Measurements from ENCODE around the gene ASB15. TPM values are rescaled to one million over a fixed set of nuclear protein-coding genes. Genes with fewer than 3 reads are reported as not detected.

ASB15 gene
- total and polyA plus RNA-seq, 3 experiments from 2014 or later: 0.03 TPM; not detected in 2

- Histone ChIP-seq H3K4me3 (ENCODE audit: low read length) (no peak overlapping the region), H3K4me1 (ENCODE audit: insufficient read depth, low read length) (no peaks in the 10 kb centered on the region), H3K9me3 (ENCODE audit: low read length) (no peaks in the 10 kb centered on the region), H3K27ac (ENCODE audit: low read depth, low read length) (no peak overlapping the region), H3K27me3 (ENCODE audit: insufficient read depth, low read length, poor library complexity, severe bottlenecking) (no peaks in the 10 kb centered on the region), H3K36me3 (ENCODE audit: insufficient read depth, low read length) (no peaks in the 10 kb centered on the region)
- H3K27ac Mint-ChIP-seq: no peak overlapping the region
- peaks cover 17 to 33% of the 10 kb centered on the region in 2 donors for H3K27me3 Mint-ChIP-seq
- DNase-seq: no peak
- H3K4me3 Mint-ChIP-seq: no peak overlapping the region
- CTCF ChIA-PET: no interaction called here
- no peaks in the 10 kb centered on the region for H3K36me3 Mint-ChIP-seq
- POLR2A ChIA-PET: no interaction called here
- H3K9me3 Mint-ChIP-seq: no peaks in the 10 kb centered on the region
- no peaks in the 10 kb centered on the region for H3K4me1 Mint-ChIP-seq
These were observed 14.6 kb downstream of the ASB15 start for GRCh38 chr7:123616223-123616622.

GRCh38 chr7:123621707-123622106 is 20.1 kb downstream of the ASB15 start:
- H3K4me1 ChIP-seq (ENCODE audit: insufficient read depth, low read length): no peaks in the 10 kb centered on the region
- Mint-ChIP-seq H3K4me1 (peaks cover 0 to 7% (median 3%) of the 10 kb centered on the region in 3 donors), H3K4me3 (no peak overlapping the region), H3K27ac (peak overlapping the region in 1 of 8 donors; percentile 43), H3K27me3 (peaks cover 13 to 19% of the 10 kb centered on the region in 2 donors), H3K36me3 (no peaks in the 10 kb centered on the region), H3K9me3 (no peaks in the 10 kb centered on the region)
- CTCF ChIA-PET: no interaction called here
- no peak overlapping the region for H3K27ac ChIP-seq (ENCODE audit: low read depth, low read length)
- H3K27me3 ChIP-seq (ENCODE audit: insufficient read depth, low read length, poor library complexity, severe bottlenecking): no peaks in the 10 kb centered on the region
- no peaks in the 10 kb centered on the region for H3K9me3 ChIP-seq (ENCODE audit: low read length)
- no peak overlapping the region for H3K4me3 ChIP-seq (ENCODE audit: low read length)
- POLR2A ChIA-PET: no interaction called here
- no peaks in the 10 kb centered on the region for H3K36me3 ChIP-seq (ENCODE audit: insufficient read depth, low read length)
- DNase-seq: no peak

GRCh38 chr7:123622660-123623386 is 21.2 kb downstream of the ASB15 start:
- H3K9me3 ChIP-seq (ENCODE audit: low read length): no peaks in the 10 kb centered on the region
- Mint-ChIP-seq H3K27me3 (peaks cover 16 to 19% of the 10 kb centered on the region in 2 donors), H3K4me1 (peaks cover 0 to 7% (median 3%) of the 10 kb centered on the region in 3 donors), H3K36me3 (no peaks in the 10 kb centered on the region), H3K27ac (no peak overlapping the region), H3K4me3 (no peak overlapping the region), H3K9me3 (no peaks in the 10 kb centered on the region)
- no peaks in the 10 kb centered on the region for H3K27me3 ChIP-seq (ENCODE audit: insufficient read depth, low read length, poor library complexity, severe bottlenecking)
- DNase-seq: no peak
- ChIA-PET POLR2A (no interaction called here), CTCF (interaction anchor here (1.6 kb wide), 1 partner anchor 17 kb away, joined by 3 read pairs; no protein-coding TSS in a partner anchor)
- no peaks in the 10 kb centered on the region for H3K4me1 ChIP-seq (ENCODE audit: insufficient read depth, low read length)
- no peak overlapping the region for H3K4me3 ChIP-seq (ENCODE audit: low read length)
- no peak overlapping the region for H3K27ac ChIP-seq (ENCODE audit: low read depth, low read length)
- H3K36me3 ChIP-seq (ENCODE audit: insufficient read depth, low read length): no peaks in the 10 kb centered on the region

GRCh38 chr7:123624527-123625183 is 23.0 kb downstream of the ASB15 start:
- peaks cover 12 to 17% of the 10 kb centered on the region in 2 donors for H3K27me3 Mint-ChIP-seq
- Histone ChIP-seq H3K4me1 (ENCODE audit: insufficient read depth, low read length) (no peaks in the 10 kb centered on the region), H3K36me3 (ENCODE audit: insufficient read depth, low read length) (no peaks in the 10 kb centered on the region), H3K27me3 (ENCODE audit: insufficient read depth, low read length, poor library complexity, severe bottlenecking) (no peaks in the 10 kb centered on the region), H3K4me3 (ENCODE audit: low read length) (no peak overlapping the region), H3K27ac (ENCODE audit: low read depth, low read length) (no peak overlapping the region), H3K9me3 (ENCODE audit: low read length) (no peaks in the 10 kb centered on the region)
- H3K36me3 Mint-ChIP-seq: no peaks in the 10 kb centered on the region
- H3K9me3 Mint-ChIP-seq: no peaks in the 10 kb centered on the region
- no peak overlapping the region for H3K27ac Mint-ChIP-seq
- ChIA-PET POLR2A (no interaction called here), CTCF (interaction anchor here (0.8 to 1.3 kb wide), 2 partner anchors 15 to 20 kb away, joined by 3 to 4 read pairs; no protein-coding TSS in a partner anchor)
- DNase-seq: peak; percentile 21 to 67 (median 37)
- H3K4me3 Mint-ChIP-seq: no peak overlapping the region
- H3K4me1 Mint-ChIP-seq: peaks cover 0 to 7% (median 3%) of the 10 kb centered on the region in 3 donors

GRCh38 chr7:123625254-123625653 is 23.6 kb downstream of the ASB15 start:
- ChIA-PET POLR2A (no interaction called here), CTCF (interaction anchor here (1.3 kb wide), 1 partner anchor 19 kb away, joined by 4 read pairs; no protein-coding TSS in a partner anchor)
- Mint-ChIP-seq H3K9me3 (no peaks in the 10 kb centered on the region), H3K27ac (no peak overlapping the region), H3K4me1 (peaks cover 0 to 7% (median 3%) of the 10 kb centered on the region in 3 donors), H3K4me3 (no peak overlapping the region), H3K36me3 (no peaks in the 10 kb centered on the region), H3K27me3 (peaks cover 10 to 11% of the 10 kb centered on the region in 2 donors)
- Histone ChIP-seq H3K27me3 (ENCODE audit: insufficient read depth, low read length, poor library complexity, severe bottlenecking) (peaks cover 4% of the 10 kb centered on the region), H3K36me3 (ENCODE audit: insufficient read depth, low read length) (no peaks in the 10 kb centered on the region), H3K4me1 (ENCODE audit: insufficient read depth, low read length) (no peaks in the 10 kb centered on the region), H3K27ac (ENCODE audit: low read depth, low read length) (no peak overlapping the region), H3K9me3 (ENCODE audit: low read length) (no peaks in the 10 kb centered on the region), H3K4me3 (ENCODE audit: low read length) (no peak overlapping the region)
- no peak for DNase-seq

- H3K36me3 ChIP-seq (ENCODE audit: insufficient read depth, low read length): no peaks in the 10 kb centered on the region
- peaks cover 4% of the 10 kb centered on the region for H3K27me3 ChIP-seq (ENCODE audit: insufficient read depth, low read length, poor library complexity, severe bottlenecking)
- no peak for DNase-seq
- no peaks in the 10 kb centered on the region for H3K9me3 ChIP-seq (ENCODE audit: low read length)
- Mint-ChIP-seq H3K4me3 (no peak overlapping the region), H3K9me3 (no peaks in the 10 kb centered on the region), H3K27me3 (peaks cover 10 to 14% of the 10 kb centered on the region in 2 donors), H3K36me3 (no peaks in the 10 kb centered on the region), H3K4me1 (peaks cover 0 to 7% (median 3%) of the 10 kb centered on the region in 3 donors), H3K27ac (no peak overlapping the region)
- no peak overlapping the region for H3K27ac ChIP-seq (ENCODE audit: low read depth, low read length)
- ChIA-PET CTCF (no interaction called here), POLR2A (no interaction called here)
- no peak overlapping the region for H3K4me3 ChIP-seq (ENCODE audit: low read length)
- H3K4me1 ChIP-seq (ENCODE audit: insufficient read depth, low read length): no peaks in the 10 kb centered on the region
These were observed 26.2 kb downstream of the ASB15 start for GRCh38 chr7:123627851-123628250.

GRCh38 chr7:123628829-123629228 is 27.2 kb downstream of the ASB15 start:
- Mint-ChIP-seq H3K36me3 (no peaks in the 10 kb centered on the region), H3K9me3 (no peaks in the 10 kb centered on the region), H3K4me3 (no peak overlapping the region), H3K27ac (no peak overlapping the region), H3K27me3 (peaks cover 10 to 15% of the 10 kb centered on the region in 2 donors), H3K4me1 (peaks cover 0 to 7% (median 3%) of the 10 kb centered on the region in 3 donors)
- no peak overlapping the region for H3K4me3 ChIP-seq (ENCODE audit: low read length)
- H3K27me3 ChIP-seq (ENCODE audit: insufficient read depth, low read length, poor library complexity, severe bottlenecking): peaks cover 4% of the 10 kb centered on the region
- POLR2A ChIA-PET: no interaction called here
- no peaks in the 10 kb centered on the region for H3K36me3 ChIP-seq (ENCODE audit: insufficient read depth, low read length)
- CTCF ChIA-PET: no interaction called here
- no peak overlapping the region for H3K27ac ChIP-seq (ENCODE audit: low read depth, low read length)
- no peaks in the 10 kb centered on the region for H3K9me3 ChIP-seq (ENCODE audit: low read length)
- DNase-seq: no peak
- H3K4me1 ChIP-seq (ENCODE audit: insufficient read depth, low read length): no peaks in the 10 kb centered on the region

GRCh38 chr7:123629281-123629680 is 27.7 kb downstream of the ASB15 start:
- H3K27me3 Mint-ChIP-seq: peaks cover 10 to 15% of the 10 kb centered on the region in 2 donors
- Histone ChIP-seq H3K36me3 (ENCODE audit: insufficient read depth, low read length) (no peaks in the 10 kb centered on the region), H3K27me3 (ENCODE audit: insufficient read depth, low read length, poor library complexity, severe bottlenecking) (peaks cover 4% of the 10 kb centered on the region), H3K4me1 (ENCODE audit: insufficient read depth, low read length) (no peaks in the 10 kb centered on the region), H3K27ac (ENCODE audit: low read depth, low read length) (no peak overlapping the region), H3K9me3 (ENCODE audit: low read length) (no peaks in the 10 kb centered on the region), H3K4me3 (ENCODE audit: low read length) (no peak overlapping the region)
- POLR2A ChIA-PET: no interaction called here
- H3K36me3 Mint-ChIP-seq: no peaks in the 10 kb centered on the region
- H3K4me3 Mint-ChIP-seq: no peak overlapping the region
- no peak for DNase-seq
- H3K4me1 Mint-ChIP-seq: peaks cover 0 to 7% (median 3%) of the 10 kb centered on the region in 3 donors
- CTCF ChIA-PET: no interaction called here
- no peak overlapping the region for H3K27ac Mint-ChIP-seq
- H3K9me3 Mint-ChIP-seq: no peaks in the 10 kb centered on the region
